Natural killer cell (primary cell): ENCODE measurements around the gene CTTNBP2NL. TPM values are rescaled to one million over a fixed set of nuclear protein-coding genes. Genes with fewer than 3 reads are reported as not detected.
"Not testable (repeated sequence)": the region's sequence is repeated elsewhere in the genome, so short reads cannot be mapped to it uniquely, and the experiment has no call there.

Experiments used
- ATAC-seq, 3 donors: fragments of 150-1000 bp in 2 of 3; fragments of 200-7000 bp in 1 of 3; cut with Tn5 transposase; 1 replicate in 1 of 3; 2 replicates in 2 of 3; pipeline ENCODE4 v1.10.0; 2021; ENCODE audit warnings: mild to moderate bottlenecking in 2 of 3, moderate library complexity in 2 of 3
- DNase-seq, 2 donors: peaks; one replicate each; pipeline versions ENCODE4 v3.0.0 to v3.0.0-alpha.2; 2013 to 2021; ENCODE audit warnings: mixed read lengths in 1 of 2
- H3K27ac ChIP-seq: one replicate; pipeline ENCODE4 v1.5.1; 2013; ENCODE audit warnings: mild to moderate bottlenecking, low read length
- H3K27me3 ChIP-seq: one replicate; pipeline ENCODE4 v1.6.1; 2013; ENCODE audit warnings: low read length; ENCODE audit not compliant: control insufficient read depth, insufficient read depth
- H3K36me3 ChIP-seq: one replicate; pipeline ENCODE4 v1.6.1; 2013; ENCODE audit warnings: low read length; ENCODE audit not compliant: control insufficient read depth, insufficient read depth
- H3K4me1 ChIP-seq: one replicate; pipeline ENCODE4 v1.6.1; 2013; ENCODE audit warnings: low read length; ENCODE audit not compliant: control insufficient read depth, insufficient read depth
- H3K4me3 ChIP-seq: one replicate; pipeline ENCODE4 v1.5.1; 2013; ENCODE audit warnings: low read length
- H3K9me3 ChIP-seq: one replicate; pipeline ENCODE4 v1.6.1; 2013; ENCODE audit warnings: low read length; ENCODE audit not compliant: control insufficient read depth, insufficient read depth
- H3K27ac Mint-ChIP-seq, 2 donors: one replicate each; pipeline ENCODE4 v1.8.0; 2022; ENCODE audit warnings: mild to moderate bottlenecking in 2 of 2, mixed read lengths in 2 of 2, moderate library complexity in 1 of 2
- H3K27me3 Mint-ChIP-seq, 2 donors: one replicate each; pipeline ENCODE4 v1.8.0; 2022; ENCODE audit warnings: low read depth in 2 of 2, mixed read lengths in 2 of 2
- H3K36me3 Mint-ChIP-seq: one replicate; pipeline ENCODE4 v1.8.0; 2022; ENCODE audit warnings: mixed read lengths
- H3K4me1 Mint-ChIP-seq, 2 donors: one replicate each; pipeline ENCODE4 v1.8.0; 2022; ENCODE audit warnings: mixed read lengths in 2 of 2
- H3K4me3 Mint-ChIP-seq: one replicate; pipeline ENCODE4 v1.8.0; 2022; ENCODE audit warnings: mild to moderate bottlenecking, moderate library complexity, mixed read lengths
- H3K9me3 Mint-ChIP-seq, 2 donors: one replicate each; pipeline ENCODE4 v1.8.0; 2022; ENCODE audit warnings: mixed read lengths in 2 of 2
- CTCF ChIP-seq: fragments of 200-600 bp; IDR thresholded peaks from one replicate; pipeline ENCODE4 v1.8.0; 2022; ENCODE audit warnings: antibody characterized with exemption
- WGBS: methylation state at CpG from one replicate; pipeline ENCODE4 v1.1.7; 2013; ENCODE audit warnings: missing lambda C conversion rate; ENCODE audit not compliant: insufficient coverage; 5-methylcytosine and 5-hydroxymethylcytosine counted together
- intact Hi-C: fragments of 100-400 bp; cut with micrococcal nuclease; formaldehyde crosslinking; loops from one replicate; pipeline ENCODE4 v1.14.2; 2022
- total RNA-seq, 4 donors: library from RNA; stranded (reverse); fragments of 120-200 nt in 1 of 4; gene quantifications; one replicate each; pipeline versions ENCODE4 v1.2.3 to v1.2.4, GENCODE V29; 2013 to 2022

CTTNBP2NL gene
- total RNA-seq, 3 donors from 2014 or later (not counting 1 experiment from before 2014, with no cell fraction given): 0.07 to 0.94 (median 0.15) TPM

GRCh38 chr1:112431038-112431437 lies 35.0 kb downstream of the CTTNBP2NL start:
- Histone ChIP-seq H3K27me3 (peaks cover 4% of the 10 kb centered on the region), H3K9me3 (no peaks in the 10 kb centered on the region), H3K4me3 (no peak overlapping the region), H3K27ac (no peak overlapping the region), H3K36me3 (no peaks in the 10 kb centered on the region), H3K4me1 (no peaks in the 10 kb centered on the region)
- ATAC-seq: no peak
- Mint-ChIP-seq H3K4me1 (no peaks in the 10 kb centered on the region), H3K36me3 (no peaks in the 10 kb centered on the region), H3K9me3 (no peaks in the 10 kb centered on the region), H3K27ac (no peak overlapping the region), H3K4me3 (no peak overlapping the region), H3K27me3 (peaks cover 15 to 22% of the 10 kb centered on the region in 2 donors)
- no peak for DNase-seq
- TF ChIP-seq CTCF: no peak
- intact Hi-C loops: no loop called here
- 57% methylated on average over 1 of the region's 1 CpG for WGBS

GRCh38 chr1:112435448-112435847 lies 39.4 kb downstream of the CTTNBP2NL start:
- DNase-seq (no peak), ATAC-seq (no peak)
- H3K36me3 ChIP-seq: no peaks in the 10 kb centered on the region
- Mint-ChIP-seq H3K27me3 (peaks cover 23 to 37% of the 10 kb centered on the region in 2 donors), H3K9me3 (no peaks in the 10 kb centered on the region), H3K36me3 (no peaks in the 10 kb centered on the region), H3K27ac (no peak overlapping the region), H3K4me1 (no peaks in the 10 kb centered on the region), H3K4me3 (no peak overlapping the region)
- TF ChIP-seq CTCF: no peak
- H3K27ac ChIP-seq: no peak overlapping the region
- H3K4me1 ChIP-seq: no peaks in the 10 kb centered on the region
- H3K4me3 ChIP-seq: no peak overlapping the region
- no CpG with 5 or more reads among the region's 3 CpGs for WGBS
- no peaks in the 10 kb centered on the region for H3K9me3 ChIP-seq
- H3K27me3 ChIP-seq: no peaks in the 10 kb centered on the region
- intact Hi-C loops: no loop called here

GRCh38 chr1:112436384-112437156 lies 40.6 kb downstream of the CTTNBP2NL start:
- intact Hi-C loops: no loop called here
- Mint-ChIP-seq H3K36me3 (no peaks in the 10 kb centered on the region), H3K27ac (no peak overlapping the region), H3K9me3 (no peaks in the 10 kb centered on the region), H3K4me1 (no peaks in the 10 kb centered on the region), H3K4me3 (no peak overlapping the region), H3K27me3 (peaks cover 19 to 28% of the 10 kb centered on the region in 2 donors)
- no peaks in the 10 kb centered on the region for H3K4me1 ChIP-seq
- no peak overlapping the region for H3K27ac ChIP-seq
- no peak overlapping the region for H3K4me3 ChIP-seq
- H3K36me3 ChIP-seq: no peaks in the 10 kb centered on the region
- no peaks in the 10 kb centered on the region for H3K9me3 ChIP-seq
- 82% methylated on average over 4 of the region's 5 CpGs for WGBS
- TF ChIP-seq CTCF: no peak
- no peak for DNase-seq
- ATAC-seq: no peak
- no peaks in the 10 kb centered on the region for H3K27me3 ChIP-seq

- H3K4me1 Mint-ChIP-seq, H3K27ac ChIP-seq, H3K9me3 ChIP-seq, H3K4me3 ChIP-seq, H3K9me3 Mint-ChIP-seq, DNase-seq, intact Hi-C loops, H3K27me3 ChIP-seq, H3K4me3 Mint-ChIP-seq, H3K27ac Mint-ChIP-seq, ATAC-seq, H3K36me3 ChIP-seq, H3K4me1 ChIP-seq, H3K36me3 Mint-ChIP-seq: not testable (repeated sequence)
- 96% methylated on average over 2 of the region's 2 CpGs for WGBS
- peaks cover 16 to 28% of the 10 kb centered on the region in 2 donors for H3K27me3 Mint-ChIP-seq
Observed at GRCh38 chr1:112438156-112438555, 42.1 kb downstream of the CTTNBP2NL start.
